GM12892 (cell line): ENCODE measurements around the gene PPFIBP2.

Source experiments
- POLR2A ChIP-seq: IDR thresholded peaks from 2 replicates; pipeline ENCODE4 v1.6.1; 2011; ENCODE audit warnings: low read depth, low read length, control low read depth
- POLR2AphosphoS5 ChIP-seq: IDR thresholded peaks from 2 replicates; pipeline ENCODE4 v1.6.1; 2011; ENCODE audit warnings: low read depth, low read length, control low read depth
- TAF1 ChIP-seq: IDR thresholded peaks from 2 replicates; pipeline ENCODE4 v1.6.1; 2011; ENCODE audit warnings: low read depth, mild to moderate bottlenecking, control low read depth, low read length, borderline replicate concordance

DNA sequence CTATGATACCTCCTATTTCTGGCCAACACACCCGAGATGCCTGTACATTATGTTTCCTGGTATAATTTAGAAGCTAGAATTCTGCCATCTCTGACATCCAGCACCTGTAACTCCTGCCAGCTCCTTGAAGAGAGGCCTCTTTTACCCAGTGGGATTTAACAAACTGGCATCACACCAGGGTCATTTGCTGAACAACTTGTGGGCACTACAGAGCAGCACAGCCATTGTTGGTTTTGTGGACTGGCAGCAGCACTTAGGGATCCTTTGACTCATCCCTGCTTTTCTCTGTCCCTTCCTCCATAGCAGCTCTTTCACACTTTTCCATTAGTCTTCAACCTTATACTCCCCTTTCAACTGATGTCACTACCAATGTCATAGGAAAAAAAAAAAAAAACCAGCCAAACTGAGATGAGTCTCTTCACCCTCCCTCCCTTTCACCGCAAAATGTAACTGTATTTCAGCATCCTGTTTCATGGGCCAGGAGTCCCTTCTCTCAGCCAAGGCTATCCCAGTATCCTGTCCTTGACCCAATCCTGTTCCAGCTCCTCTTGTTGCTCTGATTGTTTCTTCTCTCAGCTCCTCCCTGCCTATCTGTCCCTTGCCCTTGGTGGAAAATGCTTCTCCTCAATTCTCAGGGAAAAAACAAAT lies 68.7 kb downstream of the PPFIBP2 start:
- TF ChIP-seq POLR2A = no peak
- no peak for TF ChIP-seq POLR2AphosphoS5
- TF ChIP-seq TAF1 = no peak
